A549 (cell line): ENCODE measurements around the gene MITF.

Experiments used
- FOSL2 ChIP-seq, 2 experiments: fragments of 450-650 bp in 1 of 2; fragments of >200 bp in 1 of 2; sonication (Bioruptor Twin) in 1 of 2; formaldehyde crosslinking; IDR thresholded peaks; 2 replicates each; pipeline versions ENCODE4 v1.5.0 to v1.6.1; 2016 to 2020; ENCODE audit warnings: mild to moderate bottlenecking in 1 of 2, moderate library complexity in 1 of 2
- GATA3 ChIP-seq: IDR thresholded peaks from 2 replicates; pipeline ENCODE4 v1.6.1; 2012; ENCODE audit warnings: borderline replicate concordance
- MYC ChIP-seq: IDR thresholded peaks from 2 replicates; pipeline ENCODE4 v1.6.1; 2012; ENCODE audit warnings: mild to moderate bottlenecking, inconsistent platforms, low read length, improper control_type of control experiment, borderline replicate concordance
- NFE2L2 ChIP-seq: fragments of 150-350 bp; conservative IDR thresholded peaks from 2 replicates; pipeline ENCODE4 v1.6.1; 2014; ENCODE audit warnings: low read length
- NR3C1 ChIP-seq: fragments of >200 bp; sonication (Bioruptor Twin); formaldehyde crosslinking; IDR thresholded peaks from 3 replicates; pipeline ENCODE4 v1.6.1; 2017
- PHF8 ChIP-seq: fragments of 200-600 bp; sonication (generic); IDR thresholded peaks from 2 replicates; pipeline ENCODE4 v1.6.1; 2016; ENCODE audit warnings: low read depth, mild to moderate bottlenecking, antibody characterized with exemption, moderate library complexity, borderline replicate concordance
- POLR2A ChIP-seq: IDR thresholded peaks from 2 replicates; pipeline ENCODE4 v1.6.1; 2012; ENCODE audit warnings: mild to moderate bottlenecking, low read length
- RFX5 ChIP-seq: fragments of 450-650 bp; IDR thresholded peaks from 2 replicates; pipeline ENCODE4 v1.7.1; 2014; ENCODE audit warnings: antibody characterized with exemption, mild to moderate bottlenecking, moderate library complexity
- SREBF2 ChIP-seq: fragments of 450-650 bp; IDR thresholded peaks from 2 replicates; pipeline ENCODE4 v1.6.1; 2014; ENCODE audit warnings: mild to moderate bottlenecking, moderate library complexity
- ZNF302 ChIP-seq: fragments of 250-450 bp; sonication (Bioruptor Pico); IDR thresholded peaks from 2 replicates; pipeline ENCODE4 v1.9.0; 2021; ENCODE audit warnings: inconsistent platforms, mild to moderate bottlenecking, moderate library complexity
- TF ChIP-seq, protein P1 (sequence below): fragments of 200-600 bp; sonication (generic); IDR thresholded peaks from 2 replicates; pipeline ENCODE4 v1.6.1; 2016; ENCODE audit warnings: antibody characterized with exemption, mild to moderate bottlenecking, moderate library complexity
- TF ChIP-seq, protein P2 (sequence below): fragments of >200 bp; sonication (Bioruptor Twin); formaldehyde crosslinking; IDR thresholded peaks from 3 replicates; pipeline ENCODE4 v1.5.1; 2016
- TF ChIP-seq, protein P3 (sequence below): IDR thresholded peaks from 2 replicates; pipeline ENCODE4 v1.6.1; 2012
- TF ChIP-seq, protein P4 (sequence below): fragments of 150-350 bp; IDR thresholded peaks from 2 replicates; pipeline ENCODE4 v1.6.1; 2014; ENCODE audit warnings: low read depth, mild to moderate bottlenecking, low read length

DNA sequence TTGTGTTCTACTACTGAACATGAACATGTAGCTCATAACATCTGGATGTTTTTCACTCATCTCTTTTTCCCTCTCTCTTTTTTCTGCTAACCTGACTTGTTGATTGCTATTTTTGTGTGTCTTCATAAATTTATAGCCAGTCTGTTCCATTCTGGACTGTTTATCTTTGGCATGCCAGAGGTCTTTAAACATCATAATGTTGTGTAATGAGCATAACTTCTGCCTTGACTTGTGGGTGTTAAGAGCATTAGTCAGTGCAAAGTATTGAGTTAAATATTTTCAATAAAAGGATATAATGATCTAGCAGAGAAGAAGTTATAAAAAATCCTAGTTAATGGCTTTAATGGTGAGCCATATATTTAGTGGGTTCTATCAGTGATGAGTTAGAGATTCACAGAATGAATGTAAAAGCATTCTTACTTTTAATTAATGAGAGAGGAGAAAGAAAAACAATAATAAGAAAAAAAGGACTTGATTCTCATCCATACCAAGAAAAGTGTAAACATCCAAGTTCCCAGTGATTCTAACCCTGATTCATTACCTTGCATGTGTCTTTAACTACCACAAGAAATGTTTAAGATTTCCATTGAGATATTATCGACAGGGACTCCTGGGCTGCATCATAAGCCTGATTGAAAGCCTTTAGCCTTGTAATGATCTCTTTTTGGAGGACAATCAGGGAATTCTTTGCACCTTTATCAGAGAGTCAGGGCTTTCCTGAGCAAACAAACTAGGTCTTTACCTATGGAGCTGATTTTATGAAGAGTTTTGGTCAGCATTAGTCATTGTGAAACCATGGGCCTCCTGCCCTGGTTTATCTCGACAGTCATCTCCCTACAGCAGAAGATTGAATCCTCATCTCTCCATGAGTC lies 22.9 kb downstream of the MITF start:
- TF ChIP-seq NR3C1 (no peak), RFX5 (no peak), PHF8 (no peak), SREBF2 (no peak), GATA3 (peak; percentile 90), ZNF302 (no peak), FOSL2 (IDR thresholded peaks at IDR 0.05) (no peak), FOSL2 (CRISPR knock-in tag; IDR thresholded peaks at IDR 0.05) (peak; percentile 68), POLR2A (no peak), NFE2L2 (no peak), MYC (no peak)
- TF ChIP-seq, protein P1, sequence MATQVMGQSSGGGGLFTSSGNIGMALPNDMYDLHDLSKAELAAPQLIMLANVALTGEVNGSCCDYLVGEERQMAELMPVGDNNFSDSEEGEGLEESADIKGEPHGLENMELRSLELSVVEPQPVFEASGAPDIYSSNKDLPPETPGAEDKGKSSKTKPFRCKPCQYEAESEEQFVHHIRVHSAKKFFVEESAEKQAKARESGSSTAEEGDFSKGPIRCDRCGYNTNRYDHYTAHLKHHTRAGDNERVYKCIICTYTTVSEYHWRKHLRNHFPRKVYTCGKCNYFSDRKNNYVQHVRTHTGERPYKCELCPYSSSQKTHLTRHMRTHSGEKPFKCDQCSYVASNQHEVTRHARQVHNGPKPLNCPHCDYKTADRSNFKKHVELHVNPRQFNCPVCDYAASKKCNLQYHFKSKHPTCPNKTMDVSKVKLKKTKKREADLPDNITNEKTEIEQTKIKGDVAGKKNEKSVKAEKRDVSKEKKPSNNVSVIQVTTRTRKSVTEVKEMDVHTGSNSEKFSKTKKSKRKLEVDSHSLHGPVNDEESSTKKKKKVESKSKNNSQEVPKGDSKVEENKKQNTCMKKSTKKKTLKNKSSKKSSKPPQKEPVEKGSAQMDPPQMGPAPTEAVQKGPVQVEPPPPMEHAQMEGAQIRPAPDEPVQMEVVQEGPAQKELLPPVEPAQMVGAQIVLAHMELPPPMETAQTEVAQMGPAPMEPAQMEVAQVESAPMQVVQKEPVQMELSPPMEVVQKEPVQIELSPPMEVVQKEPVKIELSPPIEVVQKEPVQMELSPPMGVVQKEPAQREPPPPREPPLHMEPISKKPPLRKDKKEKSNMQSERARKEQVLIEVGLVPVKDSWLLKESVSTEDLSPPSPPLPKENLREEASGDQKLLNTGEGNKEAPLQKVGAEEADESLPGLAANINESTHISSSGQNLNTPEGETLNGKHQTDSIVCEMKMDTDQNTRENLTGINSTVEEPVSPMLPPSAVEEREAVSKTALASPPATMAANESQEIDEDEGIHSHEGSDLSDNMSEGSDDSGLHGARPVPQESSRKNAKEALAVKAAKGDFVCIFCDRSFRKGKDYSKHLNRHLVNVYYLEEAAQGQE: no peak
- TF ChIP-seq, protein P2, sequence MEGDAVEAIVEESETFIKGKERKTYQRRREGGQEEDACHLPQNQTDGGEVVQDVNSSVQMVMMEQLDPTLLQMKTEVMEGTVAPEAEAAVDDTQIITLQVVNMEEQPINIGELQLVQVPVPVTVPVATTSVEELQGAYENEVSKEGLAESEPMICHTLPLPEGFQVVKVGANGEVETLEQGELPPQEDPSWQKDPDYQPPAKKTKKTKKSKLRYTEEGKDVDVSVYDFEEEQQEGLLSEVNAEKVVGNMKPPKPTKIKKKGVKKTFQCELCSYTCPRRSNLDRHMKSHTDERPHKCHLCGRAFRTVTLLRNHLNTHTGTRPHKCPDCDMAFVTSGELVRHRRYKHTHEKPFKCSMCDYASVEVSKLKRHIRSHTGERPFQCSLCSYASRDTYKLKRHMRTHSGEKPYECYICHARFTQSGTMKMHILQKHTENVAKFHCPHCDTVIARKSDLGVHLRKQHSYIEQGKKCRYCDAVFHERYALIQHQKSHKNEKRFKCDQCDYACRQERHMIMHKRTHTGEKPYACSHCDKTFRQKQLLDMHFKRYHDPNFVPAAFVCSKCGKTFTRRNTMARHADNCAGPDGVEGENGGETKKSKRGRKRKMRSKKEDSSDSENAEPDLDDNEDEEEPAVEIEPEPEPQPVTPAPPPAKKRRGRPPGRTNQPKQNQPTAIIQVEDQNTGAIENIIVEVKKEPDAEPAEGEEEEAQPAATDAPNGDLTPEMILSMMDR: no peak
- TF ChIP-seq, protein P3, sequence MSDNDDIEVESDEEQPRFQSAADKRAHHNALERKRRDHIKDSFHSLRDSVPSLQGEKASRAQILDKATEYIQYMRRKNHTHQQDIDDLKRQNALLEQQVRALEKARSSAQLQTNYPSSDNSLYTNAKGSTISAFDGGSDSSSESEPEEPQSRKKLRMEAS: peak; percentile 29; the same call in 1 of the 2 replicates
- TF ChIP-seq, protein P4, sequence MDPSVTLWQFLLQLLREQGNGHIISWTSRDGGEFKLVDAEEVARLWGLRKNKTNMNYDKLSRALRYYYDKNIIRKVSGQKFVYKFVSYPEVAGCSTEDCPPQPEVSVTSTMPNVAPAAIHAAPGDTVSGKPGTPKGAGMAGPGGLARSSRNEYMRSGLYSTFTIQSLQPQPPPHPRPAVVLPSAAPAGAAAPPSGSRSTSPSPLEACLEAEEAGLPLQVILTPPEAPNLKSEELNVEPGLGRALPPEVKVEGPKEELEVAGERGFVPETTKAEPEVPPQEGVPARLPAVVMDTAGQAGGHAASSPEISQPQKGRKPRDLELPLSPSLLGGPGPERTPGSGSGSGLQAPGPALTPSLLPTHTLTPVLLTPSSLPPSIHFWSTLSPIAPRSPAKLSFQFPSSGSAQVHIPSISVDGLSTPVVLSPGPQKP: no peak
